ENCODE measurements around the gene TMED1. TPM values are rescaled to one million over a fixed set of nuclear protein-coding genes. Genes with fewer than 3 reads are reported as not detected.
A peak's percentile ranks its signal among the peaks of the same experiment; 100 is the strongest.

TMED1 gene
- polyA plus RNA-seq, 1 donor (not counting 4 experiments of a cell fraction or from before 2014, with no cell fraction given), result 18.2 TPM

GRCh38 chr19:10864538-10864899 is 28.5 kb upstream of the TMED1 start:
- dilution Hi-C loops (cut with MboI; ENCODE audit: extremely low pct_ligation_motif_present, low sequenced_read_pairs), result no loop called here
- H3K27me3 ChIP-seq (ENCODE audit: control insufficient read depth, extremely low read depth, insufficient read depth, low read length), result no peaks in the 10 kb centered on the region
- no peak for TF ChIP-seq EZH2 (IDR thresholded peaks at IDR 0.05; ENCODE audit: low read length)
- TF ChIP-seq CTCF (optimal IDR thresholded peaks at IDR 0.05 in 1 of 3, IDR thresholded peaks at IDR 0.05 in 1 of 3, conservative IDR thresholded peaks at IDR 0.05 in 1 of 3; ENCODE audit: extremely low read depth in 1 of 3, insufficient read depth in 2 of 3, low read length in 3 of 3), result peak; percentile 80 to 95 (median 92)
- H3K9me1 ChIP-seq (ENCODE audit: control insufficient read depth, extremely low read depth, insufficient read depth, low read length), result no peaks in the 10 kb centered on the region
- no peak overlapping the region for H3K9ac ChIP-seq (ENCODE audit: control insufficient read depth, extremely low read depth, insufficient read depth, low read length)
- no peak for DNase-seq (ENCODE audit: low read depth, low spot score)
- no peaks in the 10 kb centered on the region for H3K9me3 ChIP-seq (ENCODE audit: control insufficient read depth, low read depth, low read length)
- FAIRE-seq, result peak; percentile 53
- H3K4me2 ChIP-seq (ENCODE audit: control insufficient read depth, extremely low read depth, insufficient read depth, low read depth, low read length), result peak overlapping the region; percentile 11
- H3K36me3 ChIP-seq (ENCODE audit: control insufficient read depth in 2 of 2, extremely low read depth in 1 of 2, insufficient read depth in 2 of 2, low read length in 2 of 2), result no peaks in the 10 kb centered on the region
- no peaks in the 10 kb centered on the region for H3K79me2 ChIP-seq (ENCODE audit: control insufficient read depth, insufficient read depth, low read length)
- H3K4me3 ChIP-seq (ENCODE audit: control insufficient read depth in 2 of 3, extremely low read depth in 1 of 3, insufficient read depth in 2 of 3, low read depth in 1 of 3, low read length in 3 of 3), result no peak overlapping the region
- peaks cover 4% of the 10 kb centered on the region for H3K4me1 ChIP-seq (ENCODE audit: control insufficient read depth, extremely low read depth, insufficient read depth, low read length)
- H3K27ac ChIP-seq (ENCODE audit: control insufficient read depth, insufficient read depth, low read length), result no peak overlapping the region
- no peaks in the 10 kb centered on the region for H4K20me1 ChIP-seq (ENCODE audit: control insufficient read depth, extremely low read depth, insufficient read depth, low read length)
- peak overlapping the region; percentile 77 for H2AFZ ChIP-seq (ENCODE audit: control insufficient read depth, low read length)

GRCh38 chr19:10863107-10863717 is 27.2 kb upstream of the TMED1 start:
- no peaks in the 10 kb centered on the region for H3K36me3 ChIP-seq (ENCODE audit: control insufficient read depth in 2 of 2, extremely low read depth in 1 of 2, insufficient read depth in 2 of 2, low read length in 2 of 2)
- no peak overlapping the region for H3K27ac ChIP-seq (ENCODE audit: control insufficient read depth, insufficient read depth, low read length)
- no peaks in the 10 kb centered on the region for H3K27me3 ChIP-seq (ENCODE audit: control insufficient read depth, extremely low read depth, insufficient read depth, low read length)
- FAIRE-seq, result no peak
- H2AFZ ChIP-seq (ENCODE audit: control insufficient read depth, low read length), result no peak overlapping the region
- no peaks in the 10 kb centered on the region for H3K9me3 ChIP-seq (ENCODE audit: control insufficient read depth, low read depth, low read length)
- H3K4me3 ChIP-seq (ENCODE audit: control insufficient read depth in 2 of 3, extremely low read depth in 1 of 3, insufficient read depth in 2 of 3, low read depth in 1 of 3, low read length in 3 of 3), result no peak overlapping the region
- peaks cover 4% of the 10 kb centered on the region for H3K4me1 ChIP-seq (ENCODE audit: control insufficient read depth, extremely low read depth, insufficient read depth, low read length)
- no peak overlapping the region for H3K4me2 ChIP-seq (ENCODE audit: control insufficient read depth, extremely low read depth, insufficient read depth, low read depth, low read length)
- no peaks in the 10 kb centered on the region for H4K20me1 ChIP-seq (ENCODE audit: control insufficient read depth, extremely low read depth, insufficient read depth, low read length)
- no peaks in the 10 kb centered on the region for H3K79me2 ChIP-seq (ENCODE audit: control insufficient read depth, insufficient read depth, low read length)
- no peak for TF ChIP-seq EZH2 (IDR thresholded peaks at IDR 0.05; ENCODE audit: low read length)
- TF ChIP-seq CTCF (optimal IDR thresholded peaks at IDR 0.05 in 1 of 3, IDR thresholded peaks at IDR 0.05 in 1 of 3, conservative IDR thresholded peaks at IDR 0.05 in 1 of 3; ENCODE audit: extremely low read depth in 1 of 3, insufficient read depth in 2 of 3, low read length in 3 of 3), result no peak
- DNase-seq (ENCODE audit: low read depth, low spot score), result no peak
- no peak overlapping the region for H3K9ac ChIP-seq (ENCODE audit: control insufficient read depth, extremely low read depth, insufficient read depth, low read length)
- H3K9me1 ChIP-seq (ENCODE audit: control insufficient read depth, extremely low read depth, insufficient read depth, low read length), result no peaks in the 10 kb centered on the region
- dilution Hi-C loops (cut with MboI; ENCODE audit: extremely low pct_ligation_motif_present, low sequenced_read_pairs), result no loop called here
